GM10266 (cell line): Measurements from ENCODE around the gene TCL1A.

Experiments
- DNase-seq: peaks from one replicate; pipeline ENCODE4 v3.0.0; 2012; ENCODE audit errors: extremely low spot score
- TF ChIP-seq, protein P1 (sequence below): IDR thresholded peaks from 2 replicates; pipeline ENCODE4 v1.5.1; 2012; ENCODE audit warnings: mild to moderate bottlenecking, low read depth; ENCODE audit not compliant: control insufficient read depth, insufficient read depth; ENCODE audit errors: missing control alignments

Gene TCL1A

DNA sequence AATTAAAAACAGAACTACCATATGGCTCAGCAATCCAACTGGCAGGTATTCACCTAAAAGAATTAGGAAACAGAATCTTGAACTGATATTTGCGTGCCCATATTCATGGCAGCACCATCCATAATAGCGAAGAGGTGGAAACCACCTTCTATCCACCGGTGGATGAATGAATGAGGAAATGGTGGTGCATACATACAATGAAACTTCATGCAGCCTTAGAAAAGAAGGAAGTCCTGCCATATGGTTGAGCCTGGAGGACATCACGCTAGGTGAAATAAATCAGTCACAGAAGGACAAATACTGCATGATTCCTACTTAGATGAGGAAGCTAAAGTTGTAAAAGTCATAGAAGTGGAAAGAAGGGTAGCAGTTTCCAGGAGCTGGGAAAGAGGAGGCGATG is 6.6 kb downstream of the TCL1A start:
- TF ChIP-seq, protein P1, sequence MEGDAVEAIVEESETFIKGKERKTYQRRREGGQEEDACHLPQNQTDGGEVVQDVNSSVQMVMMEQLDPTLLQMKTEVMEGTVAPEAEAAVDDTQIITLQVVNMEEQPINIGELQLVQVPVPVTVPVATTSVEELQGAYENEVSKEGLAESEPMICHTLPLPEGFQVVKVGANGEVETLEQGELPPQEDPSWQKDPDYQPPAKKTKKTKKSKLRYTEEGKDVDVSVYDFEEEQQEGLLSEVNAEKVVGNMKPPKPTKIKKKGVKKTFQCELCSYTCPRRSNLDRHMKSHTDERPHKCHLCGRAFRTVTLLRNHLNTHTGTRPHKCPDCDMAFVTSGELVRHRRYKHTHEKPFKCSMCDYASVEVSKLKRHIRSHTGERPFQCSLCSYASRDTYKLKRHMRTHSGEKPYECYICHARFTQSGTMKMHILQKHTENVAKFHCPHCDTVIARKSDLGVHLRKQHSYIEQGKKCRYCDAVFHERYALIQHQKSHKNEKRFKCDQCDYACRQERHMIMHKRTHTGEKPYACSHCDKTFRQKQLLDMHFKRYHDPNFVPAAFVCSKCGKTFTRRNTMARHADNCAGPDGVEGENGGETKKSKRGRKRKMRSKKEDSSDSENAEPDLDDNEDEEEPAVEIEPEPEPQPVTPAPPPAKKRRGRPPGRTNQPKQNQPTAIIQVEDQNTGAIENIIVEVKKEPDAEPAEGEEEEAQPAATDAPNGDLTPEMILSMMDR: no peak
- no peak for DNase-seq

DNA sequence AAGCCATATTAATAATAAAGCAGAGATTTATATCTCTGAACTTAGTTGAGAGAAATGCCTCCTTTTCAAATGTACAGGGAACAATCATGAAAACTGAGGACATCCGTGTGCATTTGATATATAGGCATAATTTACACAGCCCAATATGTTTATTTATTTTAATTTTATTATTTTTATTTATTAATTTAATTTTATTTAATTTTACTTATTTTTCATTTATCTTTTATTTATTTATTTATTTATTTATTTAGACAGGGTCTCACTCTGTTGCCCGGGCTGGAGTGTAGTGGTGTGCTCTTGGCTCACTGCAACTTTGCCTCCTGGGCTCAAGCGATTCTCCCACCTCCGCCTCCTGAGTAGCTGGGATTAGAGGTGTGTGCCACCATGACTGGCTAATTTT is 8.4 kb downstream of the TCL1A start:
- DNase-seq: no peak
- TF ChIP-seq, protein P1: no peak

DNA sequence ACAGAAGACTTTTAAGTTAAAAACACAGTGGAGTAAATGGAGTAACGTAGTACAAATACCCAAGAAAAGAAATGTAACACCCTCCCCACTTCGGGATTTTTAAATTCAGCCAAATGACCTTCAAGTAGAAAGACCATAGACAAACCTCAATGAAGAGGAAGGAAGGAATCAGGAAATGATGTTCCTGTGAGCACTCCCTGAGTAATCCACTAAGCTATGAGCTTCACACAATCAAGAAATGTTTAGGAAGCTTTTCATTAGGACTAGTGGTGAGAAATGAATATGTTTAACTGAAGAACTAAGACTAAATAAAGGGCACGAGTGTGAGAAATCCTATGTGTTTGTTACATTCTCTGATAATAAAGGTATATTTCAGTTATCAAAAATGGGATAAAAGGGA is 10.1 kb downstream of the TCL1A start:
- TF ChIP-seq, protein P1: no peak
- no peak for DNase-seq

DNA sequence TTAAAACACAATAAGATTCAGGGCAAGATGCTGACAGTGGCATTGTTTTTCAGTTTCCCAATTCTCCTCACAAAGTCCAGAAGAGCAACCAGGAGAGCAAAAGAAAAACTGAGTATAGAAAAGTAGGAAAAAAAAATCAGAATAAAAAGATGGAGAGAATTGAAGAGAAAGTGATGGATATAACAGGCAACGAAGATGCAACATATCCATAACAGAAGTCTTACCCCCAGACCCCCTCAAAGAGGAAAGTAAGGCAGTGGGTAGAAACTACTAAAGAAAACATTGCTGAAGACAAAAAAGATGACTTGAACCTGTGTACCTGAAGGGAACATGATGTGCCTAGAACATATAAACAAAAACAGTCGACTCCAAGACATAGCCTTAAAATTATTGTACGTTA is 10.6 kb downstream of the TCL1A start:
- TF ChIP-seq, protein P1: no peak
- no peak for DNase-seq

DNA sequence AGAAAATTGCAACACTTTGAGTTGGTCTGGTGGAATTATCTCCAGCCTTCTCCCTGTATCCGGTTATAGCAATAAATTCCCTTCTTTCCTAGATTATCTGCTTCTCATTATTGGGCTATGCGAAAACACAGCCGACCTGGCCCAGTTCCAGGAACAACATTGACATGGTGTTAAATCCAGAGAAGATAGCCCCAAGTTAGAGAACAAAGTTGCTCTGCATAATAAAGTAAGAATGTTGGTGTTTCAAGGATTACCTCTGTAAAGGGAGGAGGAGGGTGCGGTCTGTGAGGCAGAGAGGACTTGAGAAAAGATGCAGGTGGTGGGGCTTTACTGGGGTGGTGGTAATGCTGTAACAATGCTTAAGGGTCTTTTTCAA is 12.1 kb downstream of the TCL1A start:
- TF ChIP-seq, protein P1: no peak
- no peak for DNase-seq

DNA sequence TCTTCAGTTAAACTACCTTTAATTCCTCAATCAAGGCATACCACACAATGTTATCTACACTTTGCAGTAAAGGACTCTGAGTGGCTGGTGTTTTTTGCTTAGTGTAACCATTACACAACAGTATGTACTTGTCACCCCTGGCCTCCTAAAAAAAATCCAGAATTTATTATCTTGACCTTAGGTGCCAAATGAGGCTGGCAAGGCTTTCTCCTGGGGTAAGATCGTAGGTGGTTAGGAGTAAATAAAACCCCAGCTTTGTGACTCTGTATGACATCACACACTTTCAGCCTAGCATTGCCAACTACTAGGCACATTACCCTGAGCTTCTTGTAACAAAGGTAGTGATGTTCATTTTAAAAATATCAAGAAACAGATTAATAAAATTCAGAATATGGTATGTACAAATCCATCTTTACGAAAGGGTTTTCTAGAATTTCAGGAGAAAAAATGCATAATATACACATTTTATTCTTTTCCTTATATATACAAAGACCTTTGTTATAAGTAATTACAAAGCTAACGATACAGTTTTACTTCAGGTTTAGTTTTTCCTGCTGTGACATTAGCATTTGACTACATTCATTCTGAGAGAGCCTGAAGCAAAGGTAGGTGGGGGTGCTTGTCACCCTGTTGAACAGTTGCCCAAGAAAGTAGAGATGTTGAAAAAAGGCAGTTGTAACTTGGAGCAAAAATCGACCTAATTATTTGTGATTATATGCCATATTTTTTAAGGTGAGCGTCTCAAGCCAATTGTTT is 13.5 kb downstream of the TCL1A start:
- DNase-seq: no peak
- TF ChIP-seq, protein P1: no peak

DNA sequence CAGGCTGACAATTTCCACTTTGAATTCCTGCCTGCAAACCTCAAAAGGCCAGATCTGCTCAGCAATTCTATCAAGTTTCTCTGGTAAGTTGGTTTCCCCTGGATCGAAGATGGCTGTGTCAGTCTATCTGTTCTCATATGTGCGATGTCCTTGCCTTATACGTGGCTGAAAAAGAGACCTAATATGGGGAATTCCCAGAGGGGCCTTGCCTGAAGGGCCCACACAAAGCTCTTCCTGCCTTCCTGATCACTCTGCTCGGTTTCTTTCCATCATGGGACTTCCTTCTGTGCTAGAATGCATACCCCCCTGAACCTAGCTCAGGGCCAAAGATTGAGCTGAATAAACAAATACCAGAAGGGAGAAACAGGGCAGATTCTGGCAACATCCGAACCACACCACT is 14.5 kb downstream of the TCL1A start:
- peak; percentile 58 for DNase-seq
- TF ChIP-seq, protein P1: no peak
